ENCODE measurements around the gene VPS36.

Gene VPS36

DNA sequence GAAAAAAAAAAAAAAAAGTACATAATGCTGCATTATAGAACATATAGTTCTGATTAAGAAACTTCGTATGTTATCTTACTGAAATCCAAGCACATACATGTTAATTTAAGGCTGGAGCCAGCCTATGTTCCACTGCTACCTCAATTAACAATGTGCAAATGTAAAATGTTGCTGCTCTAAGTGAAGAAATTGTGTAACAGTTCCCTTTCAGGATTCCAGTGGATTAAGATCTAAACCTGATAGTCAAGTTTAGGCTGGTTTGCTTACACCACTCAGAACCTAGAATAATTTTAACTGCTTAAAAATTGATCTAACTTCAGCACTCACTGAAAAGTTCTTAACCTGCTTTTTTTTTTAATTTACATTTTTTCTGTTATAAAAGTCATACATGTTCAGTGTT, 4.2 kb downstream of the VPS36 start:
- no peak overlapping the region for H2AFZ ChIP-seq (ENCODE audit: low read depth)
- no peaks in the 10 kb centered on the region for H3K27me3 ChIP-seq (ENCODE audit: insufficient read depth, low read depth)
- no peak overlapping the region for H3K27ac ChIP-seq
- peaks cover 27% of the 10 kb centered on the region for H3K4me1 ChIP-seq (ENCODE audit: low read depth, poor library complexity, severe bottlenecking)
- peaks cover 51% of the 10 kb centered on the region for H3K79me2 ChIP-seq (ENCODE audit: insufficient read depth, low read depth)
- TF ChIP-seq, protein P1, sequence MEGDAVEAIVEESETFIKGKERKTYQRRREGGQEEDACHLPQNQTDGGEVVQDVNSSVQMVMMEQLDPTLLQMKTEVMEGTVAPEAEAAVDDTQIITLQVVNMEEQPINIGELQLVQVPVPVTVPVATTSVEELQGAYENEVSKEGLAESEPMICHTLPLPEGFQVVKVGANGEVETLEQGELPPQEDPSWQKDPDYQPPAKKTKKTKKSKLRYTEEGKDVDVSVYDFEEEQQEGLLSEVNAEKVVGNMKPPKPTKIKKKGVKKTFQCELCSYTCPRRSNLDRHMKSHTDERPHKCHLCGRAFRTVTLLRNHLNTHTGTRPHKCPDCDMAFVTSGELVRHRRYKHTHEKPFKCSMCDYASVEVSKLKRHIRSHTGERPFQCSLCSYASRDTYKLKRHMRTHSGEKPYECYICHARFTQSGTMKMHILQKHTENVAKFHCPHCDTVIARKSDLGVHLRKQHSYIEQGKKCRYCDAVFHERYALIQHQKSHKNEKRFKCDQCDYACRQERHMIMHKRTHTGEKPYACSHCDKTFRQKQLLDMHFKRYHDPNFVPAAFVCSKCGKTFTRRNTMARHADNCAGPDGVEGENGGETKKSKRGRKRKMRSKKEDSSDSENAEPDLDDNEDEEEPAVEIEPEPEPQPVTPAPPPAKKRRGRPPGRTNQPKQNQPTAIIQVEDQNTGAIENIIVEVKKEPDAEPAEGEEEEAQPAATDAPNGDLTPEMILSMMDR (conservative IDR thresholded peaks at IDR 0.05; ENCODE audit: low read depth, low read length): no peak
- H3K4me2 ChIP-seq: no peak overlapping the region
- no peaks in the 10 kb centered on the region for H4K20me1 ChIP-seq (ENCODE audit: insufficient read depth)
- H3K36me3 ChIP-seq (ENCODE audit: insufficient read depth): no peaks in the 10 kb centered on the region
- no peak overlapping the region for H3K4me3 ChIP-seq (IDR thresholded peaks at IDR 0.05; ENCODE audit: insufficient read depth, low read depth, low read length)
- H3K9ac ChIP-seq: no peak overlapping the region

DNA sequence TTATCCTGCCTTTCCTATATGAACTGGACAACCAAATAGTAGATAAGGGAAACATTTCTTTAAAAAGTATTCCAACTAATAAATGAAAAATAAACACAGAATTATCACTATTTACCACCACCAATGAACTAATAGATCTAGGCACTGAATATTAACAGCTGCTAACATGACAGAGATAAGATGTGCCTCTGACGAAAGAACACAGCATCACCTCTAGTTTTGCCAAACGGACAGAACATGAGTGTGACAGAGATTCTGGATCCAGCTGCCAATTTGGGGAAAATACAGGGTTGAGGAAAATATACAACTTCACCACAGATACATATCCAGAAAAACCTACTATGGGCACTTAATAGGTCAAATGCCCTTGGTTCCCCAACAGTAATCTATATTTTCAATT, 18.0 kb downstream of the VPS36 start:
- Histone ChIP-seq H4K20me1 (ENCODE audit: insufficient read depth) (no peaks in the 10 kb centered on the region), H3K27ac (no peak overlapping the region), H3K4me1 (ENCODE audit: low read depth, poor library complexity, severe bottlenecking) (no peaks in the 10 kb centered on the region), H3K9ac (no peak overlapping the region), H2AFZ (ENCODE audit: low read depth) (no peak overlapping the region), H3K4me2 (no peak overlapping the region), H3K36me3 (ENCODE audit: insufficient read depth) (no peaks in the 10 kb centered on the region), H3K79me2 (ENCODE audit: insufficient read depth, low read depth) (no peaks in the 10 kb centered on the region), H3K27me3 (ENCODE audit: insufficient read depth, low read depth) (no peaks in the 10 kb centered on the region), H3K4me3 (IDR thresholded peaks at IDR 0.05; ENCODE audit: insufficient read depth, low read depth, low read length) (no peak overlapping the region)
- TF ChIP-seq, protein P1 (conservative IDR thresholded peaks at IDR 0.05; ENCODE audit: low read depth, low read length): no peak

DNA sequence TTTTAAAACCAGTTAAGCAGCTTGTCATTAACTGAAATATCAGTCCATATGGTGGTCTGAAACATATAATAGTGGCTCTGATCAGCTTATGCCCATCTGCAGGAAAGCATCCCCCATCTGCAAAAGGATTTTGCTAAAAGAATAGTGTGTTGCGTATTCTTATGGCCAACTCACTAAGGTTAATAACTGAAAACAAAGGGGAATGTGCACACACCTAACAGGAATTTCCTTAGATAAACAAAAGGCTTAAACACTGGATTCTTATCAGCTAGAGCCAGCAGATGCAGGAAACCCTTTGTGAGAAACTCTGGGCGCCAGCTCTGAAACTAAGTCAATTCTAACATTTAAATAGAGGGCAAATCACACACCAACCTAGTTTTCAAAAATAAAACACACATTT, 22.1 kb downstream of the VPS36 start:
- no peak overlapping the region for H3K27ac ChIP-seq
- H3K4me2 ChIP-seq: no peak overlapping the region
- no peaks in the 10 kb centered on the region for H3K4me1 ChIP-seq (ENCODE audit: low read depth, poor library complexity, severe bottlenecking)
- no peaks in the 10 kb centered on the region for H4K20me1 ChIP-seq (ENCODE audit: insufficient read depth)
- TF ChIP-seq, protein P1 (conservative IDR thresholded peaks at IDR 0.05; ENCODE audit: low read depth, low read length): no peak
- no peaks in the 10 kb centered on the region for H3K79me2 ChIP-seq (ENCODE audit: insufficient read depth, low read depth)
- no peaks in the 10 kb centered on the region for H3K36me3 ChIP-seq (ENCODE audit: insufficient read depth)
- H3K9ac ChIP-seq: no peak overlapping the region
- no peak overlapping the region for H2AFZ ChIP-seq (ENCODE audit: low read depth)
- no peaks in the 10 kb centered on the region for H3K27me3 ChIP-seq (ENCODE audit: insufficient read depth, low read depth)
- no peak overlapping the region for H3K4me3 ChIP-seq (IDR thresholded peaks at IDR 0.05; ENCODE audit: insufficient read depth, low read depth, low read length)

DNA sequence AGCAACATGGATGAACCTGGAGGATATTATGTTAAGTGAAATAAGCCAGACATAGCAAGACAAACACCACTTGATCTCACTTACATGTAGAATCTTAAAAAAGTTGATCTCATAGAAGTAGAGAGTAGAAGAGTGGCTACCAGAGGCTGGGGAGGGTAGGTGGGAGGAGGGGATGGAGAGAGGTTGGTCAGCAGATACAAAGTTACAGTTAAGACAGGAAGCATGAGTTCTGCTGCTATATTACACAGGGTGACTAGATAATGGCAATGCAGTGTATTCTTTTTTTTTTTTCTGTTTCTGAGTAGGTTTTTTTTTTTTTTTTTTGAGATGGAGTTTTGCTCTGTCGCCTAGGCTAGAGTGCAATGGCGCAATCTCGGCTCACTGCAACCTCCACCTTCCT, 29.2 kb downstream of the VPS36 start:
- H3K79me2 ChIP-seq (ENCODE audit: insufficient read depth, low read depth): no peaks in the 10 kb centered on the region
- TF ChIP-seq, protein P1 (conservative IDR thresholded peaks at IDR 0.05; ENCODE audit: low read depth, low read length): no peak
- no peaks in the 10 kb centered on the region for H4K20me1 ChIP-seq (ENCODE audit: insufficient read depth)
- no peak overlapping the region for H3K4me2 ChIP-seq
- no peaks in the 10 kb centered on the region for H3K36me3 ChIP-seq (ENCODE audit: insufficient read depth)
- no peaks in the 10 kb centered on the region for H3K4me1 ChIP-seq (ENCODE audit: low read depth, poor library complexity, severe bottlenecking)
- H2AFZ ChIP-seq (ENCODE audit: low read depth): no peak overlapping the region
- no peak overlapping the region for H3K4me3 ChIP-seq (IDR thresholded peaks at IDR 0.05; ENCODE audit: insufficient read depth, low read depth, low read length)
- H3K27ac ChIP-seq: no peak overlapping the region
- no peaks in the 10 kb centered on the region for H3K27me3 ChIP-seq (ENCODE audit: insufficient read depth, low read depth)
- no peak overlapping the region for H3K9ac ChIP-seq
